ENCODE measurements around the gene KRT78.
"Not testable (repeated sequence)": the region's sequence is repeated elsewhere in the genome, so short reads cannot be mapped to it uniquely, and the experiment has no call there.

GRCh38 chr12:52795332-52795674 lies 53.5 kb downstream of the KRT78 start:
- TF ChIP-seq CTCF (conservative IDR thresholded peaks at IDR 0.05); ZFX (IDR thresholded peaks at IDR 0.05): not testable (repeated sequence)

Data from C4-2B (cell line).